GM23248 (cell line): ENCODE measurements around the gene KCNN4.

ENCODE experiments used
- EZH2 ChIP-seq: fragments of 200-600 bp; sonication (generic); IDR thresholded peaks from 2 replicates; pipeline ENCODE4 v1.6.1; 2018; ENCODE audit warnings: antibody characterized with exemption, mild to moderate bottlenecking; ENCODE audit not compliant: insufficient read depth, poor library complexity, severe bottlenecking
- EZH2phosphoT487 ChIP-seq: fragments of 200-600 bp; sonication (generic); IDR thresholded peaks from 2 replicates; pipeline ENCODE4 v1.6.1; 2018; ENCODE audit warnings: antibody characterized with exemption, moderate library complexity, mild to moderate bottlenecking, low read depth; ENCODE audit not compliant: insufficient read depth

- no peak for TF ChIP-seq EZH2phosphoT487
- TF ChIP-seq EZH2: no peak
Observed at GRCh38 chr19:43763473-43763939, 17.3 kb downstream of the KCNN4 start.
